Fibroblast of skin of left quadriceps (primary cell): ENCODE data around the gene SEL1L.
"Not testable (repeated sequence)": the region's sequence is repeated elsewhere in the genome, so short reads cannot be mapped to it uniquely, and the experiment has no call there.

Source experiments
- DNase-seq, 2 experiments: peaks; one replicate each; pipeline ENCODE4 v3.0.0-alpha.2; 2013; ENCODE audit warnings: low read depth in 2 of 2

SEL1L gene

GRCh38 chr14:81533536-81534343 is at the start of gene SEL1L:
Gene SEL1L (minus strand): TSS chr14:81533853. CDS start chr14:81533744, 109 bp downstream.
- DNase-seq: peak; percentile 99

- DNase-seq: no peak
These were observed 48.8 kb upstream of the SEL1L start for GRCh38 chr14:81582420-81582819.

GRCh38 chr14:81579115-81579514 is 45.5 kb upstream of the SEL1L start:
- DNase-seq: no peak

- no peak for DNase-seq
These were observed 37.8 kb upstream of the SEL1L start for GRCh38 chr14:81571437-81571836.

GRCh38 chr14:81567302-81567701 is 33.6 kb upstream of the SEL1L start:
- no peak for DNase-seq

- no peak for DNase-seq
These were observed 32.0 kb upstream of the SEL1L start for GRCh38 chr14:81565441-81566290.

- no peak for DNase-seq
These were observed 29.2 kb upstream of the SEL1L start for GRCh38 chr14:81562818-81563217.

GRCh38 chr14:81561084-81561775 is 27.6 kb upstream of the SEL1L start:
- DNase-seq: no peak

GRCh38 chr14:81559385-81559784 is 25.7 kb upstream of the SEL1L start:
- DNase-seq: no peak

GRCh38 chr14:81557146-81557545 is 23.5 kb upstream of the SEL1L start:
- DNase-seq: no peak

GRCh38 chr14:81555684-81556083 is 22.0 kb upstream of the SEL1L start:
- DNase-seq: no peak

- no peak for DNase-seq
These were observed 21.4 kb upstream of the SEL1L start for GRCh38 chr14:81555051-81555450.

GRCh38 chr14:81551471-81551870 is 17.8 kb upstream of the SEL1L start:
- DNase-seq: no peak

GRCh38 chr14:81550001-81550637 is 16.5 kb upstream of the SEL1L start:
- DNase-seq: no peak

- not testable (repeated sequence) for DNase-seq
These were observed 7.6 kb upstream of the SEL1L start for GRCh38 chr14:81541206-81541605.

- DNase-seq: no peak
These were observed 3.5 kb upstream of the SEL1L start for GRCh38 chr14:81537193-81537592.

- no peak for DNase-seq
These were observed 2.7 kb upstream of the SEL1L start for GRCh38 chr14:81536241-81536771.

- DNase-seq: no peak
These were observed 1.9 kb upstream of the SEL1L start for GRCh38 chr14:81535396-81536164.

GRCh38 chr14:81534510-81535074 is 939 bp upstream of the SEL1L start:
- no peak for DNase-seq

- no peak for DNase-seq
These were observed 479 bp downstream of the SEL1L start for GRCh38 chr14:81533212-81533535.

GRCh38 chr14:81529391-81529790 is 4.3 kb downstream of the SEL1L start:
- peak; percentile 55 to 60 for DNase-seq
